ENCODE results near the gene RHOBTB1.

- no peak for TF ChIP-seq EZH2 (IDR thresholded peaks at IDR 0.05)
- no peak for TF ChIP-seq CTCF (IDR thresholded peaks at IDR 0.05)
- no peak for TF ChIP-seq EZH2phosphoT487 (IDR thresholded peaks at IDR 0.05)
Observed at GRCh38 chr10:60908031-60908430, 36.0 kb downstream of the RHOBTB1 start.
